ENCODE data around the gene C9orf85.
"Not testable (repeated sequence)": the region's sequence is repeated elsewhere in the genome, so short reads cannot be mapped to it uniquely, and the experiment has no call there.

The C9orf85 gene

DNA sequence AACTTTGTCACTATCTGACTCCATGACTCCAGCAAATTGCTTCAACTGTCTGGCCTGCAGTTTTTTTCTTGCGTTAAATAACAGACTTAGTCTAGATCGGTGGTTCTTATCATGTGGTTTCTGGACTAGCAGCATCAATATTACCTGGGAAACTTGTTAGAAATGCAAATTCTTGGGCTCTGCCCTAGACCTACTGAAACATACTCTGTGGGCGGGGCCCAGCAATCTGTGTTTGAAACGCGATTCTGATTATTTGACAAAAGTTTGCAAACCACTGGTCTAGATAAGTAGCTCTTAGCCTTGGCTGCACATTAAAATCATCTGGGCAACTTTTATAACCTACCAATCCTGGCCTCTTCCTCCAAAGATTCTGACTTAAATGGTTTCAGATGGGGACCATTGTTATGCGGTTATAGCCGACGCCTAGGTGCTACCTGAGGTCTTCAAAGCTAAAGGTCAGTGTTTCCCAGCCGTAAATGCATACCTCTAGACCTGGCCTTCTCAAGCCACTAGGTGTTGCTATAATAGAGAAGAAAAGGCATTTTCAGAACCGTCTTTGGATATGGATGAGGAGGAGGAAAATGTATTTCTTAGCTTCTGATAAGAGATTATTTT is 74.0 kb downstream of the C9orf85 start:
- DNase-seq (ENCODE audit: insufficient read length, low spot score) (no peak), FAIRE-seq (no peak)
- TF ChIP-seq, protein P1, sequence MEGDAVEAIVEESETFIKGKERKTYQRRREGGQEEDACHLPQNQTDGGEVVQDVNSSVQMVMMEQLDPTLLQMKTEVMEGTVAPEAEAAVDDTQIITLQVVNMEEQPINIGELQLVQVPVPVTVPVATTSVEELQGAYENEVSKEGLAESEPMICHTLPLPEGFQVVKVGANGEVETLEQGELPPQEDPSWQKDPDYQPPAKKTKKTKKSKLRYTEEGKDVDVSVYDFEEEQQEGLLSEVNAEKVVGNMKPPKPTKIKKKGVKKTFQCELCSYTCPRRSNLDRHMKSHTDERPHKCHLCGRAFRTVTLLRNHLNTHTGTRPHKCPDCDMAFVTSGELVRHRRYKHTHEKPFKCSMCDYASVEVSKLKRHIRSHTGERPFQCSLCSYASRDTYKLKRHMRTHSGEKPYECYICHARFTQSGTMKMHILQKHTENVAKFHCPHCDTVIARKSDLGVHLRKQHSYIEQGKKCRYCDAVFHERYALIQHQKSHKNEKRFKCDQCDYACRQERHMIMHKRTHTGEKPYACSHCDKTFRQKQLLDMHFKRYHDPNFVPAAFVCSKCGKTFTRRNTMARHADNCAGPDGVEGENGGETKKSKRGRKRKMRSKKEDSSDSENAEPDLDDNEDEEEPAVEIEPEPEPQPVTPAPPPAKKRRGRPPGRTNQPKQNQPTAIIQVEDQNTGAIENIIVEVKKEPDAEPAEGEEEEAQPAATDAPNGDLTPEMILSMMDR (IDR thresholded peaks at IDR 0.05; ENCODE audit: insufficient read depth, missing control alignments) = peak; percentile 3

DNA sequence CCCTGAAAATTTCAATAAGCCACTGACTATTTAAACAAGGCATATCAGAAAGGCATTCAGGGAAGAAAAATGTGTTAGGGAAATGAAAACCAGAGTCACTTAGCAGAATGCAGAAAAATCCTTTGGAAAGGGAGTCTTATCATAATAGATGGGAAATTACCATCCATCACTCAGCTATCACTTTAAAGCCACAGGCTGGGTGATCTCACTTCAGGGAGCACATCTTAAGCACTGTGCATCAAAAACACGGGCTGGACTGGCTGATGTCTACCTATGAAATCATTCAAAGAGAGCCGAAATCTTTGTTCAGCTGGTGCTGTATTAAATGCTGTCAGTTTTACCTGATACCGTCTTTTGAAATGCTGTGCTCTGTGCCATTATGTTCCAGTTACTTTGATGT is 75.5 kb downstream of the C9orf85 start:
- FAIRE-seq = no peak
- no peak for DNase-seq (ENCODE audit: insufficient read length, low spot score)
- TF ChIP-seq, protein P1 (IDR thresholded peaks at IDR 0.05; ENCODE audit: insufficient read depth, missing control alignments) = no peak

DNA sequence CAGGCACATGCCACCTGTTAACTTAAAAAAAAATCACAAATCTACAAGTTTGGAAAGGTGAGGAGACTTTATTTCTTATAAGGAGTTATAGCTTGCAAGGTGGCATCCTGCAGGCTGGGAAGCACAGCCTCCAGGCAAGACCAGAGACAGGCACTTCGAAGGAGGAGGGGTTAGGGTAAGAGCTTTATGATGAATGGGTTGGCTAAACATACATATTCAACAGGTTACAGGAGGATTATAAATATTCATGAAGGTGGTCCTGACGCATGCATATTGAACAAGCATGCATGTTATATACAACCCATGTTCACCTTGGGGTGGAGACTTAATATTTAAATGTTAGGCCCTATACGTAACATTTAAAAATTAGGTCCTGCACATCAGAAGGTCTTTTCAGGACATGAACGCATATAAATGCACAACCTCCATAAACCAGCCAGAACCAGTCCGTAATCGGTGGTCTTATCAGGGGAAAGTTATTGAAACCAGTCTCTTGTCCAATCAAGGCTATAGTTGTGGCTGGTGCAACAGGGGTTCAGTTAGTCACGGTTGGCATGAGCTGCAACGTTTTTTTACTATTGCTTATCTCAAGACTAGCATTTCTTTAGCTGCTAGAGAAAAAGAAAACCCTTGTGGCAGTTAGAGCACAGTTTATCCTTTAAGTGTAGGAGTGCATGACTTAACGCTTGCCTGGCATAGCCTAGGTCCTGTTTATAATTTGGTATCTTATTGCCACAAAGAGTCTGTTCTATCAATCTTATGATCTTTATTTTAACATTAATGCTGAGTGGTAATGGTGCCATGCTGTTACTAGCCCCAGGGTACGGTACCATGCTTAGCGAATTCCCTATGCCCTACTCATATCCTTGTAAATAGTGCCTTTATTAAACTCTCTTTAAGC is 76.3 kb downstream of the C9orf85 start:
- no peak for FAIRE-seq
- no peak for DNase-seq (ENCODE audit: insufficient read length, low spot score)
- TF ChIP-seq, protein P1 (IDR thresholded peaks at IDR 0.05; ENCODE audit: insufficient read depth, missing control alignments) = no peak

DNA sequence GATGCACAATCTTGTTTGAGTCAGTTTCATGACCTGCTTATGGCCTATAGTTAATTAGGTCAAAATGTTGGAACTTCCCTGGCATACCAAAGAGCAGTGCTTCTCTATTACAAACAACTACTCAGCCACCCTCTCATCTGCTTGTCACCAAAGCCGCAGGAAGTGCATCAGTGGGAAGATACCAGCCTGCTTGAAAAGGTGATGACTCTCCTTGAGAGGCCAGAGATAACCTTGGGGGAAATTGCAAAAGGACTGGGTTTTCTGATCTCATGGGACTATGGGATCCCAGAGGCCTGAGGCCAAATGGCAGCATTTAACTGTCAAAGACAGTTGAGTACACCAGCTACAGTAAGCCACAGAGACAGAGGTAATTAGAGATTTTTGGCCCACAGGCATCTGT is 79.0 kb downstream of the C9orf85 start:
- TF ChIP-seq, protein P1 (IDR thresholded peaks at IDR 0.05; ENCODE audit: insufficient read depth, missing control alignments) = no peak
- DNase-seq (ENCODE audit: insufficient read length, low spot score) (no peak), FAIRE-seq (no peak)

DNA sequence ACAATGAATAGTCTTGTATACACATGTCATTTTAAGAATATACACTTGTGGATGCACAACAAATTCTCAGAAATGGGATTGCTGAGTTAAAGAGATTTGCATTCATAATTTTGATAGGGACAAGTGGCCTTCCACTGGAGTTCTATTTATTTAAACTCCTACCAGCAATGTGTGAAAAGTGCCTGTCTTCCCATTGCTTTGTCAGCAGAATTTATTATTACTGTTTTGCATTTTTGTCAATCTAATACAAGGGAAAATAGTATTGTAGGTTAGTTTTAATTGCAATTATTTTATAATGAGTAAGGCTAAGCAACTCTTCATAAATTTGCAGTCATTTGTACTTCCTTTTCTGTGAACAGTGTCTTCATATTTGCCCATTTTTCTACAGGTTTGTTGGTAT is 94.0 kb downstream of the C9orf85 start:
- TF ChIP-seq, protein P1 (IDR thresholded peaks at IDR 0.05; ENCODE audit: insufficient read depth, missing control alignments) = no peak
- no peak for FAIRE-seq
- no peak for DNase-seq (ENCODE audit: insufficient read length, low spot score)

DNA sequence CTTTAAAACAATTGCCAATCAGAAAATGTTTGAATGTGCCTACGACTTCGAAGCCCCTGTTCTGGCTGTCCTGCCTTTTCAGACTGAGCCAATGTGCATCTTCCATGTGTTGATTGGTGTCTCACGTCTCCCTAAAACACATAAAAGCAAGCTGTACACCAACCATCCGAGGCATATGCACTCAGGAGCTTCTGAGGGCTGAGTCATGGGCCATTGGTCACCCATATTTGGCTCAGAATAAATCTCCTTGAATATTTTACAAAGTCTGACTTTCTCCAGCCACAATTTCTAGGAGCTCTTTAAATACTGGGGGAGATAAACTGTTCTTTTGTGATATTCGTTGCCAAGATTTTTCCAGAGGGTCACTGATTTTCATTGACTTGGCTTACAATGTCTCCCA is 95.1 kb downstream of the C9orf85 start:
- FAIRE-seq (no peak), DNase-seq (ENCODE audit: insufficient read length, low spot score) (no peak)
- TF ChIP-seq, protein P1 (IDR thresholded peaks at IDR 0.05; ENCODE audit: insufficient read depth, missing control alignments) = no peak

DNA sequence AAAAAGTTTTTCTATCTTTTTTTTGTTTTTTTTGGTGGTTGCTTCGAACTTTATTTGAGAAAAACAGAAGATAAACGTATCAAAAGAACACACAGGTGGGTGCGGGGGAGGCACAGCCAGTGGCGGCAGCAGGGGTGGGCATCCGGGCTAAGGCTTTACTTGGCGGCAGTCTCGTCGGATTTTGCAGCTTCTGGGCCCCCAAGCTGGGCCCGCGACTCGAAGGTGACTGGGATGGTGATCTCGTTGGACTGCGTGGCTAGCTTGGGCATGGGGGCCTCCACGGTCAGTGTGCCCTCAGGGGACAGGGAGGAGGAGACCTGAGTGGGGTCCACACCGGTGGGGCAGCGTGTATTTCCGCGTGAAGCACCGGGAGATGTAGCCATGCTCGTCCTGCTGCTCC is 96.3 kb downstream of the C9orf85 start:
- DNase-seq (ENCODE audit: insufficient read length, low spot score); FAIRE-seq: not testable (repeated sequence)

All from D721Med (cell line).